SK-N-SH treated with all-trans-retinoic acid at 6 μM for 48 hours (cell line): ENCODE measurements around the gene SNCB.

Source experiments
- ARNTL ChIP-seq: fragments of 450-650 bp; formaldehyde crosslinking; IDR thresholded peaks from 2 replicates; pipeline ENCODE4 v1.5.0; 2020; ENCODE audit warnings: low read depth, mild to moderate bottlenecking, moderate library complexity, borderline replicate concordance
- BACH2 ChIP-seq: fragments of 250-450 bp; sonication (Bioruptor Pico); IDR thresholded peaks from 2 replicates; pipeline ENCODE4 v1.9.0; 2021; ENCODE audit warnings: mild to moderate bottlenecking, borderline replicate concordance
- OSR1 ChIP-seq: fragments of 250-450 bp; sonication (Bioruptor Pico); IDR thresholded peaks from 2 replicates; pipeline ENCODE4 v1.8.0; 2022; ENCODE audit warnings: moderate library complexity, mild to moderate bottlenecking, inconsistent platforms
- PPARA ChIP-seq: fragments of 250-450 bp; sonication (Bioruptor Pico); IDR thresholded peaks from 2 replicates; pipeline ENCODE4 v1.5.0; 2020; ENCODE audit warnings: mild to moderate bottlenecking, borderline replicate concordance
- TOX ChIP-seq: fragments of 250-450 bp; sonication (Bioruptor Pico); IDR thresholded peaks from 2 replicates; pipeline ENCODE4 v1.8.0; 2021; ENCODE audit warnings: mild to moderate bottlenecking, moderate library complexity, borderline replicate concordance
- ZNF565 ChIP-seq: fragments of 450-650 bp; formaldehyde crosslinking; conservative IDR thresholded peaks from 2 replicates; pipeline ENCODE4 v1.5.0; 2020; ENCODE audit warnings: low read depth, mild to moderate bottlenecking, moderate library complexity
- TF ChIP-seq, protein P1 (sequence below): fragments of 250-450 bp; sonication (Bioruptor Pico); IDR thresholded peaks from 2 replicates; pipeline ENCODE4 v1.5.1; 2020; ENCODE audit warnings: low read depth, mild to moderate bottlenecking, moderate library complexity

DNA sequence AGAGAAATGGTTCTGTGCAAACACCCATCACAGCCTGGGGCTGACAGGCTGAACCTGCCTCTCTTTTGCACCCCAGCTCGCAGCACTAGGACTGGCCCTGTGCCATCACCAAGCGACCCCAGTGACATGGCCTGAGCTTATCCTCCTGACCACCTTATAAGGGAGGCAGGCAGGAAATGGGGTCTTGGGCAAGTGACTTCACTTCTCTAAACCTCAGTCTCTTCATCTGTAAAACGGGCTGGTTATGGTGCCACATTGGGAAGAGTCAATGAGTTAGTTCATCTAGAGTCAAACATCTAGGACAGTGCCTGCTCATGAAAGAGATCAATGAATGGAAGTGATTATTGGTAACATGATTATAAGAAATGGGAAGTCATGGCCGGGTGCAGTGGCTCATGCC, 6.2 kb downstream of the SNCB start:
- no peak for TF ChIP-seq ARNTL
- TF ChIP-seq OSR1: no peak
- no peak for TF ChIP-seq ZNF565 (CRISPR knock-in tag)
- TF ChIP-seq PPARA (CRISPR knock-in tag): no peak
- TF ChIP-seq BACH2 (CRISPR knock-in tag): no peak
- TF ChIP-seq TOX (CRISPR knock-in tag): no peak
- TF ChIP-seq, protein P1, sequence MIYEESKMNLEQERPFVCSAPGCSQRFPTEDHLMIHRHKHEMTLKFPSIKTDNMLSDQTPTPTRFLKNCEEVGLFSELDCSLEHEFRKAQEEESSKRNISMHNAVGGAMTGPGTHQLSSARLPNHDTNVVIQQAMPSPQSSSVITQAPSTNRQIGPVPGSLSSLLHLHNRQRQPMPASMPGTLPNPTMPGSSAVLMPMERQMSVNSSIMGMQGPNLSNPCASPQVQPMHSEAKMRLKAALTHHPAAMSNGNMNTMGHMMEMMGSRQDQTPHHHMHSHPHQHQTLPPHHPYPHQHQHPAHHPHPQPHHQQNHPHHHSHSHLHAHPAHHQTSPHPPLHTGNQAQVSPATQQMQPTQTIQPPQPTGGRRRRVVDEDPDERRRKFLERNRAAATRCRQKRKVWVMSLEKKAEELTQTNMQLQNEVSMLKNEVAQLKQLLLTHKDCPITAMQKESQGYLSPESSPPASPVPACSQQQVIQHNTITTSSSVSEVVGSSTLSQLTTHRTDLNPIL (CRISPR knock-in tag): no peak
